OCI-LY7 (cell line): Measurements from ENCODE around the gene ZPR1. TPM values are rescaled to one million over a fixed set of nuclear protein-coding genes. Genes with fewer than 3 reads are reported as not detected.
A peak's percentile ranks its signal among the peaks of the same experiment; 100 is the strongest.

Experiments
- BruUV-seq: library from RNA; stranded (reverse); fragments of 400-500 nt; replicated peaks from 2 replicates; lab custom pipeline; 2021; lab: Mats Ljungman, UMichigan
- CTCF ChIA-PET: fragments of 300-600 bp; sonication (Branson Sonifier 250); formaldehyde crosslinking; loops from one replicate; lab custom pipeline; 2022; ENCODE audit warnings: antibody characterized with exemption; ENCODE audit not compliant: unreplicated experiment; lab: Charles Lee
- POLR2A ChIA-PET: fragments of 300-600 bp; sonication (Branson Sonifier 250); formaldehyde crosslinking; loops from one replicate; lab custom pipeline; 2022; ENCODE audit warnings: antibody characterized with exemption; lab: Charles Lee
- DNase-seq: peaks from one replicate; pipeline ENCODE4 v3.0.0-alpha.2; 2015; ENCODE audit warnings: low spot score
- H2AFZ ChIP-seq: fragments of 200-600 bp; sonication (generic), shearing (Covaris generic); 2 replicates; pipeline ENCODE4 v1.6.1; 2014; ENCODE audit warnings: mild to moderate bottlenecking, antibody characterized with exemption, low read length, moderate library complexity
- H3K27ac ChIP-seq: fragments of 200-600 bp; sonication (generic); 2 replicates; pipeline ENCODE4 v1.5.1; 2014; ENCODE audit warnings: mixed run types, low read depth, mild to moderate bottlenecking, moderate library complexity, low read length, inconsistent platforms; ENCODE audit not compliant: poor library complexity, severe bottlenecking
- H3K36me3 ChIP-seq: fragments of 200-600 bp; sonication (generic); 2 replicates; pipeline ENCODE4 v1.6.1; 2014; ENCODE audit warnings: mild to moderate bottlenecking, antibody characterized with exemption, low read length, moderate library complexity, mixed read lengths; ENCODE audit not compliant: insufficient read depth
- H3K4me1 ChIP-seq: fragments of 200-600 bp; sonication (generic); 2 replicates; pipeline ENCODE4 v1.5.1; 2014; ENCODE audit warnings: mild to moderate bottlenecking, low read length; ENCODE audit not compliant: insufficient read depth, poor library complexity, severe bottlenecking
- H3K4me2 ChIP-seq: fragments of 200-600 bp; sonication (generic); 2 replicates; pipeline ENCODE4 v1.6.1; 2014; ENCODE audit warnings: mild to moderate bottlenecking, low read length
- H3K4me3 ChIP-seq: fragments of 200-600 bp; sonication (generic); 2 replicates; pipeline ENCODE4 v1.5.1; 2014; ENCODE audit warnings: mild to moderate bottlenecking, low read depth, low read length; ENCODE audit not compliant: poor library complexity, severe bottlenecking
- H3K79me2 ChIP-seq: fragments of 200-600 bp; sonication (generic); 2 replicates; pipeline ENCODE4 v1.6.1; 2016; ENCODE audit warnings: low read depth, mild to moderate bottlenecking, low read length, moderate library complexity, mixed read lengths; ENCODE audit not compliant: insufficient read depth
- H3K9me2 ChIP-seq: fragments of 200-600 bp; sonication (generic); 2 replicates; pipeline ENCODE4 v1.6.1; 2016; ENCODE audit warnings: mild to moderate bottlenecking, low read length, mixed read lengths; ENCODE audit not compliant: insufficient read depth
- H3K9me3 ChIP-seq: fragments of 200-600 bp; sonication (generic); 2 replicates; pipeline ENCODE4 v1.6.1; 2014; ENCODE audit warnings: mild to moderate bottlenecking, mixed run types, low read length, mixed read lengths
- H4K20me1 ChIP-seq: fragments of 200-600 bp; sonication (generic); 2 replicates; pipeline ENCODE4 v1.6.1; 2014; ENCODE audit warnings: mild to moderate bottlenecking, antibody characterized with exemption, low read length, moderate library complexity, mixed read lengths; ENCODE audit not compliant: insufficient read depth
- CTCF ChIP-seq: fragments of 200-600 bp; sonication (generic); conservative IDR thresholded peaks from 2 replicates; pipeline ENCODE4 v1.5.1; 2014; ENCODE audit warnings: mild to moderate bottlenecking, antibody characterized with exemption, low read length, moderate library complexity, mixed read lengths
- EZH2phosphoT487 ChIP-seq: fragments of 200-600 bp; sonication (generic); IDR thresholded peaks from 2 replicates; pipeline ENCODE4 v1.6.1; 2018; ENCODE audit warnings: low read depth, borderline replicate concordance, mild to moderate bottlenecking, mixed run types, antibody characterized with exemption, low read length, moderate library complexity, mixed read lengths
- intact Hi-C: fragments of 100-400 bp; cut with micrococcal nuclease; formaldehyde crosslinking; loops from one replicate; pipeline ENCODE4 v1.10.0; 2022; ENCODE audit not compliant: unreplicated experiment
- total RNA-seq, 2 experiments: library from RNA; depleted of rRNA in 1 of 2; stranded (reverse); fragments of >200 nt in 1 of 2; shearing (Covaris generic) in 1 of 2; gene quantifications; 2 replicates each; pipeline ENCODE4 v1.2.3, GENCODE V29; 2014 to 2022

The ZPR1 gene
- total RNA-seq, 2 experiments from 2014 or later, result 57.4 to 67.5 TPM

GRCh38 chr11:116786326-116786725, 1.5 kb downstream of the ZPR1 start:
- Histone ChIP-seq H3K4me1 (peaks cover 22% of the 10 kb centered on the region), H3K9me2 (no peaks in the 10 kb centered on the region), H3K4me3 (peak overlapping the region; percentile 90), H3K4me2 (peak overlapping the region; percentile 81), H3K79me2 (peaks cover 21% of the 10 kb centered on the region), H4K20me1 (no peaks in the 10 kb centered on the region), H2AFZ (no peak overlapping the region), H3K9me3 (no peaks in the 10 kb centered on the region), H3K36me3 (peaks cover 55% of the 10 kb centered on the region), H3K27ac (no peak overlapping the region)
- no TSS peak for BruUV-seq
- intact Hi-C loops, result loop anchor here (5.0 kb wide), 1 partner anchor 446 kb away; the partner anchor contains the start of genes PCSK7 and RNF214
- CTCF ChIA-PET, result no interaction called here
- TF ChIP-seq CTCF, result no peak
- TF ChIP-seq EZH2phosphoT487, result no peak
- POLR2A ChIA-PET, result interaction anchor here (1.3 to 2.5 kb wide), 5 partner anchors 9 to 394 kb away, joined by 4 to 19 read pairs (median 6); partner anchors contain the start of genes APOA1 and BUD13
- DNase-seq, result no peak

GRCh38 chr11:116782728-116783127, 5.1 kb downstream of the ZPR1 start:
- Histone ChIP-seq H3K9me3 (no peaks in the 10 kb centered on the region), H2AFZ (no peak overlapping the region), H3K4me2 (no peak overlapping the region), H3K4me3 (no peak overlapping the region), H3K27ac (no peak overlapping the region), H3K4me1 (peaks cover 9% of the 10 kb centered on the region), H3K36me3 (peaks cover 89% of the 10 kb centered on the region), H3K9me2 (no peaks in the 10 kb centered on the region), H4K20me1 (no peaks in the 10 kb centered on the region), H3K79me2 (peaks cover 21% of the 10 kb centered on the region)
- no TSS peak for BruUV-seq
- CTCF ChIA-PET, result no interaction called here
- DNase-seq, result no peak
- POLR2A ChIA-PET, result interaction anchor here (0.6 kb wide), 1 partner anchor 369 kb away, joined by 3 read pairs; no protein-coding TSS in a partner anchor
- TF ChIP-seq CTCF, result no peak
- TF ChIP-seq EZH2phosphoT487, result no peak
- intact Hi-C loops, result no loop called here

- peaks cover 77% of the 10 kb centered on the region for H3K36me3 ChIP-seq
- no peak overlapping the region for H3K4me2 ChIP-seq
- H2AFZ ChIP-seq, result no peak overlapping the region
- H3K9me3 ChIP-seq, result no peaks in the 10 kb centered on the region
- intact Hi-C loops, result no loop called here
- no peak overlapping the region for H3K4me3 ChIP-seq
- CTCF ChIA-PET, result no interaction called here
- POLR2A ChIA-PET, result no interaction called here
- no peaks in the 10 kb centered on the region for H3K9me2 ChIP-seq
- BruUV-seq, result TSS peak; percentile 48
- H3K27ac ChIP-seq, result no peak overlapping the region
- no peaks in the 10 kb centered on the region for H4K20me1 ChIP-seq
- H3K4me1 ChIP-seq, result peaks cover 22% of the 10 kb centered on the region
- TF ChIP-seq CTCF, result no peak
- no peak for TF ChIP-seq EZH2phosphoT487
- no peak for DNase-seq
- no peaks in the 10 kb centered on the region; the same call in 1 of the 2 replicates for H3K79me2 ChIP-seq
Measured at GRCh38 chr11:116778556-116778955, 9.3 kb downstream of the ZPR1 start.
